ENCODE results near the gene INS. TPM values are rescaled to one million over a fixed set of nuclear protein-coding genes. Genes with fewer than 3 reads are reported as not detected.

Gene INS
- total and polyA plus RNA-seq, 4 experiments from 2014 or later: not detected

GRCh38 chr11:2118677-2119076, 42.3 kb downstream of the INS start:
- no peak for DNase-seq
- intact Hi-C loops (cut with micrococcal nuclease): no loop called here
- Histone ChIP-seq H3K27me3 (ENCODE audit: insufficient read depth, low read length) (no peaks in the 10 kb centered on the region), H3K4me3 (ENCODE audit: low read length in 2 of 2) (no peak overlapping the region), H3K9me3 (ENCODE audit: control insufficient read depth in 1 of 2, low read length in 2 of 2) (no peaks in the 10 kb centered on the region), H3K27ac (ENCODE audit: low read depth, low read length) (no peak overlapping the region), H3K4me1 (ENCODE audit: insufficient read depth, low read length) (no peaks in the 10 kb centered on the region), H3K36me3 (ENCODE audit: insufficient read depth, low read length) (no peaks in the 10 kb centered on the region)
- Mint-ChIP-seq H3K9me3 (peaks cover 0 to 6% (median 2%) of the 10 kb centered on the region in 8 donors), H3K4me1 (no peaks in the 10 kb centered on the region), H3K36me3 (no peaks in the 10 kb centered on the region), H3K27me3 (peaks cover 15 to 17% of the 10 kb centered on the region in 2 donors), H3K27ac (no peak overlapping the region), H3K4me3 (no peak overlapping the region)
- POLR2A ChIA-PET (ENCODE audit: partially characterized antibody): no interaction called here
- CTCF ChIA-PET (ENCODE audit: partially characterized antibody): no interaction called here

DNA sequence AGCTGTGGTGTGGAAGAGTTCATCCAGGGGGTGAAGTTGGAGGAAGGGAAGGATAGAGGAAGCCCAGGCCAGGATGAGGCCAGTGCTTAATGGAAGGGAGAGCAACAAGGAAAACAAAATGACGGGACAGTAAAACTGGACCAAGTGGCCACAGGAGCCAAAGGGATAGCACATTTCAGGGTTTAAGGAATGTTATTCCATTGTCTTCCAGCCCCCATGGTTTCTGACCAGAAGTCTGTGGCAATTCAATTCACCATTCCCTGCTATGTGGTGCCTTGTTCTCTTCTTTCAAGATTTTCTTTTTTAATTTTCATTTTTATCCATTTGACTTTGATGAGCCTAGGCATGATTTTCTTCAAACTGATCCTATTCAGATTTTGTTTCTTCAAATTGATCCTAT, 44.3 kb downstream of the INS start:
- no peak overlapping the region for H3K4me3 ChIP-seq (ENCODE audit: low read length in 2 of 2)
- H3K27me3 Mint-ChIP-seq: peaks cover 12 to 14% of the 10 kb centered on the region in 2 donors
- no peak for DNase-seq
- H3K27ac ChIP-seq (ENCODE audit: low read depth, low read length): no peak overlapping the region
- H3K4me3 Mint-ChIP-seq: no peak overlapping the region
- POLR2A ChIA-PET (ENCODE audit: partially characterized antibody): no interaction called here
- intact Hi-C loops (cut with micrococcal nuclease): no loop called here
- H3K36me3 ChIP-seq (ENCODE audit: insufficient read depth, low read length): no peaks in the 10 kb centered on the region
- no peaks in the 10 kb centered on the region for H3K27me3 ChIP-seq (ENCODE audit: insufficient read depth, low read length)
- H3K36me3 Mint-ChIP-seq: no peaks in the 10 kb centered on the region
- no peaks in the 10 kb centered on the region for H3K4me1 Mint-ChIP-seq
- CTCF ChIA-PET (ENCODE audit: partially characterized antibody): no interaction called here
- no peaks in the 10 kb centered on the region for H3K4me1 ChIP-seq (ENCODE audit: insufficient read depth, low read length)
- peaks cover 0 to 6% (median 2%) of the 10 kb centered on the region in 8 donors for H3K9me3 Mint-ChIP-seq
- H3K27ac Mint-ChIP-seq: no peak overlapping the region
- no peaks in the 10 kb centered on the region for H3K9me3 ChIP-seq (ENCODE audit: control insufficient read depth in 1 of 2, low read length in 2 of 2)

DNA sequence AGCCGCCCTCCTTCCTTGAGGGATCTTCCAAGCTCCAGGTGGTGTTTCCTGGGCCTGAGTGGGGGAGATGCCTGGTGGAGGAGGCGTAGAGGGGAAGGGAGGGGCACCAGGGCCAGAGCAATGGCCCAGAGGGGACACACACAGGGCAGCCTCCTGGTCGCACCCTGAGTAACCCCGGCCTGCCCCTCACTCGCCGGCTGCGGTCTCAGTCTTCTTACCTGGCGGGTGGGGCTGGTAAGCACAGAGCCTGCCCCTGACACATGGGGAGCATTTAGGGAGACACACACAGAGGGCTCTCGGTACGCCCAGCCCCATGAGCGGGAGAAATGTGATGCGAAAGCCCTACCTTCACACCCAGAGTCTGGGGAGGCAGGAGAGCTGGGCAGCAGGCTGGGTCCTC, 45.7 kb downstream of the INS start:
- Mint-ChIP-seq H3K27me3 (peaks cover 9 to 15% of the 10 kb centered on the region in 2 donors), H3K36me3 (no peaks in the 10 kb centered on the region), H3K9me3 (peaks cover 0 to 6% (median 2%) of the 10 kb centered on the region in 8 donors), H3K4me3 (no peak overlapping the region), H3K27ac (no peak overlapping the region), H3K4me1 (no peaks in the 10 kb centered on the region)
- Histone ChIP-seq H3K36me3 (ENCODE audit: insufficient read depth, low read length) (no peaks in the 10 kb centered on the region), H3K27me3 (ENCODE audit: insufficient read depth, low read length) (no peaks in the 10 kb centered on the region), H3K4me3 (ENCODE audit: low read length in 2 of 2) (no peak overlapping the region), H3K4me1 (ENCODE audit: insufficient read depth, low read length) (no peaks in the 10 kb centered on the region), H3K27ac (ENCODE audit: low read depth, low read length) (no peak overlapping the region), H3K9me3 (ENCODE audit: control insufficient read depth in 1 of 2, low read length in 2 of 2) (no peaks in the 10 kb centered on the region)
- no peak for DNase-seq
- POLR2A ChIA-PET (ENCODE audit: partially characterized antibody): no interaction called here
- CTCF ChIA-PET (ENCODE audit: partially characterized antibody): no interaction called here
- intact Hi-C loops (cut with micrococcal nuclease): no loop called here

DNA sequence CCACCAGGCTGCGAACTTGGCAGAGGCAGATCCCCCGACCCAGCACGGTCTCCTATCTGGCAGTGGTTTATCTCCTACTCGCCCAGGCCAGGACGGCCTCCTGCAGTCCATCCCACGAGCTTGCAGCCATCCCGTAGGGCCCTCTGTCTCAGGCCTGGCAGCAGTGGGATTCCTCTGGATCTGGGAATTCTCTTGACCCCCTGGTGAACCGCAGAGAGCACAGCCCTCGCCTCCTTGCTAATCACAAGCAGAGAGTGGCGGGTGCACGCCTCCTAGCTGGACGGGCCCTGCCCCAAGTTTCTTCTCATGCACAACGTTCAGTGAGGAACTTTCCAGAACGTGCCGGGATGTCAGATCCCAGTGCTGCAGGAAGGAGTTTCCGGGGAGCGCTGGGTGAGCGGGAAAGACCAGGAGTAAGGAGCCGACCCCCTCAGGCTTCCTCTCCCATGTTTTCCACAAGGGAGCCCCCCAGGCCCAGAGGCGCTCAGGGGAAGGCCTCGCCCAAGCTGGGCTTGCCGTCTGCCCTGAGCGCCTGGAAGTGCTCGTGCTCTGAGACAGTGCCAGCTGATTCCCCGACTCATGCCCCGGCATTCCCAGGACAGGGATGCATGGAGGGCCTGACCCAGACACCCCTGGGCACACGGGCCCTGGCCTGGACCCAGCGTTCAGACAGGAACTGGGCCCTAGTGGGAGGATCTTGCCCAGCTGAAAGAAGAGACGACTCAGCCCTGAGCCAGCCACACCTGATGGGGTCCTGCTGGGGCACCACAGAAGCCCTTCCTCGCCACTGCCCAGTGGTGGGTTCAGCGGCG, 46.4 kb downstream of the INS start:
- intact Hi-C loops (cut with micrococcal nuclease): no loop called here
- Mint-ChIP-seq H3K36me3 (no peaks in the 10 kb centered on the region), H3K4me3 (no peak overlapping the region), H3K27me3 (peaks cover 4 to 13% of the 10 kb centered on the region in 2 donors), H3K27ac (no peak overlapping the region), H3K4me1 (no peaks in the 10 kb centered on the region), H3K9me3 (peaks cover 0 to 6% (median 2%) of the 10 kb centered on the region in 8 donors)
- no peak overlapping the region for H3K4me3 ChIP-seq (ENCODE audit: low read length in 2 of 2)
- no peak for DNase-seq
- H3K27me3 ChIP-seq (ENCODE audit: insufficient read depth, low read length): no peaks in the 10 kb centered on the region
- no peaks in the 10 kb centered on the region for H3K36me3 ChIP-seq (ENCODE audit: insufficient read depth, low read length)
- POLR2A ChIA-PET (ENCODE audit: partially characterized antibody): no interaction called here
- CTCF ChIA-PET (ENCODE audit: partially characterized antibody): interaction anchor here (0.6 kb wide), 1 partner anchor 35 kb away, joined by 3 read pairs; no protein-coding TSS in a partner anchor
- H3K4me1 ChIP-seq (ENCODE audit: insufficient read depth, low read length): no peaks in the 10 kb centered on the region
- H3K27ac ChIP-seq (ENCODE audit: low read depth, low read length): no peak overlapping the region
- H3K9me3 ChIP-seq (ENCODE audit: control insufficient read depth in 1 of 2, low read length in 2 of 2): no peaks in the 10 kb centered on the region

DNA sequence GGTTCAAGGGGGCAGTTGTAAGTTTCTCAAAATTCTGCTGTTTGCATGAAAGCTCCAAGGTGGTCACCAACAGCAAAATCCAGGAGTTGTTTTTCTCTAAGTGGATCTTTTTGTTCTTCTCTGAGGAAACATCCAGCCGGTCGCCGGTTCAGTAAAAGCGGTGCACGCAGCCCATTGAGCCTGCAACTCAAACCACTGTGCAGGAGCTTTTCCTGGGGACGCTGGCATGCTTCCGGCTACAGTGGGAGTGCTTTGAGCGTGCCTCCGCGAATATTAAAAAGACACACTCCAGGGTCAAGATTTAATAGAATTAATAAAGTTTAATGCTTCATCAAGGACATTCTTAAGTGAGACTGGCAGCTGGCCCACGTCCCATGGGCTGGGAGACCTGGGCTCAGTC, 47.2 kb downstream of the INS start:
- intact Hi-C loops (cut with micrococcal nuclease): no loop called here
- DNase-seq: no peak
- H3K27ac Mint-ChIP-seq: no peak overlapping the region
- peaks cover 0 to 6% (median 2%) of the 10 kb centered on the region in 8 donors for H3K9me3 Mint-ChIP-seq
- no peaks in the 10 kb centered on the region for H3K4me1 Mint-ChIP-seq
- Histone ChIP-seq H3K27me3 (ENCODE audit: insufficient read depth, low read length) (no peaks in the 10 kb centered on the region), H3K9me3 (ENCODE audit: control insufficient read depth in 1 of 2, low read length in 2 of 2) (no peaks in the 10 kb centered on the region), H3K4me1 (ENCODE audit: insufficient read depth, low read length) (no peaks in the 10 kb centered on the region), H3K36me3 (ENCODE audit: insufficient read depth, low read length) (no peaks in the 10 kb centered on the region), H3K27ac (ENCODE audit: low read depth, low read length) (no peak overlapping the region), H3K4me3 (ENCODE audit: low read length in 2 of 2) (no peak overlapping the region)
- no peak overlapping the region for H3K4me3 Mint-ChIP-seq
- CTCF ChIA-PET (ENCODE audit: partially characterized antibody): no interaction called here
- POLR2A ChIA-PET (ENCODE audit: partially characterized antibody): no interaction called here
- H3K36me3 Mint-ChIP-seq: no peaks in the 10 kb centered on the region
- peaks cover 2 to 10% of the 10 kb centered on the region in 2 donors for H3K27me3 Mint-ChIP-seq

- intact Hi-C loops (cut with micrococcal nuclease): no loop called here
- Mint-ChIP-seq H3K4me1 (no peaks in the 10 kb centered on the region), H3K27me3 (peaks cover 0 to 9% of the 10 kb centered on the region in 2 donors), H3K4me3 (no peak overlapping the region), H3K27ac (no peak overlapping the region), H3K9me3 (no peaks in the 10 kb centered on the region), H3K36me3 (no peaks in the 10 kb centered on the region)
- no peaks in the 10 kb centered on the region for H3K36me3 ChIP-seq (ENCODE audit: insufficient read depth, low read length)
- no peak overlapping the region for H3K27ac ChIP-seq (ENCODE audit: low read depth, low read length)
- ChIA-PET POLR2A (ENCODE audit: partially characterized antibody) (interaction anchor here (1.3 kb wide), 1 partner anchor 9 kb away, joined by 3 read pairs; no protein-coding TSS in a partner anchor), CTCF (ENCODE audit: partially characterized antibody) (no interaction called here)
- H3K4me1 ChIP-seq (ENCODE audit: insufficient read depth, low read length): no peaks in the 10 kb centered on the region
- no peak overlapping the region for H3K4me3 ChIP-seq (ENCODE audit: low read length in 2 of 2)
- H3K27me3 ChIP-seq (ENCODE audit: insufficient read depth, low read length): no peaks in the 10 kb centered on the region
- no peaks in the 10 kb centered on the region for H3K9me3 ChIP-seq (ENCODE audit: control insufficient read depth in 1 of 2, low read length in 2 of 2)
- DNase-seq: no peak
Measured at GRCh38 chr11:2110521-2110920, 50.5 kb downstream of the INS start.
